HCT116 (cell line): ENCODE measurements around the gene KRT17. TPM values are rescaled to one million over a fixed set of nuclear protein-coding genes. Genes with fewer than 3 reads are reported as not detected.

Experiments
- ATAC-seq: fragments of 200-7000 bp; cut with Tn5 transposase; 2 replicates; pipeline ENCODE4 v1.9.1; 2020; ENCODE audit warnings: mild to moderate bottlenecking, moderate library complexity
- BruUV-seq: library from RNA; stranded (reverse); fragments of 400-500 nt; replicated peaks from 2 replicates; lab custom pipeline; 2021; lab: Mats Ljungman, UMichigan
- CTCF ChIA-PET: fragments of 300-600 bp; sonication (Branson Sonifier 250); formaldehyde crosslinking; loops from one replicate; lab custom pipeline; 2021; ENCODE audit warnings: antibody characterized with exemption; lab: Charles Lee
- POLR2A ChIA-PET: fragments of 300-600, 350-600 bp; sonication (Branson Sonifier 250); formaldehyde crosslinking; loops from one replicate; lab custom pipeline; 2021; ENCODE audit warnings: antibody characterized with exemption; lab: Charles Lee
- RAD21 ChIA-PET, 2 experiments: fragments of 300-600 bp; sonication (Branson Sonifier 250); formaldehyde crosslinking; loops; one replicate each; lab custom pipeline; 2023; ENCODE audit warnings: low total read pairs in 2 of 2; ENCODE audit not compliant: uncharacterized antibody in 2 of 2, unreplicated experiment in 2 of 2, low non-redundant PET in 1 of 2; lab: Charles Lee
- DNase-seq: peaks from one replicate; pipeline ENCODE4 v3.0.0-alpha.2; 2010; ENCODE audit warnings: low read depth, low spot score
- H2AFZ ChIP-seq: fragments of 200-600 bp; shearing (Covaris generic), sonication (generic); 2 replicates; pipeline ENCODE4 v1.6.1; 2017; ENCODE audit warnings: low read depth, mixed run types, mixed read lengths, antibody characterized with exemption, low read length; ENCODE audit not compliant: poor library complexity, severe bottlenecking
- H3K27ac ChIP-seq: 2 replicates; pipeline ENCODE4 v1.5.1; 2012; ENCODE audit warnings: low read depth, low read length
- H3K27me3 ChIP-seq: fragments of 200-600 bp; sonication (generic); 2 replicates; pipeline ENCODE4 v1.6.1; 2016; ENCODE audit warnings: mixed run types, low read length, mixed read lengths; ENCODE audit not compliant: insufficient read depth
- H3K36me3 ChIP-seq, 2 experiments: fragments of 200-500 bp in 1 of 2; fragments of 200-600 bp in 1 of 2; sonication (Bioruptor generic) in 1 of 2; sonication (generic) in 1 of 2; 2 replicates each; pipeline versions ENCODE4 v1.5.1 to v1.6.1; 2014 to 2016; ENCODE audit warnings: low read length in 2 of 2, inconsistent platforms in 1 of 2, mixed read lengths in 1 of 2, mixed run types in 1 of 2; ENCODE audit not compliant: insufficient read depth in 2 of 2, control insufficient read depth in 1 of 2
- H3K4me1 ChIP-seq, 2 experiments: fragments of 200-600 bp in 1 of 2; sonication (generic) in 1 of 2; 2 replicates each; pipeline versions ENCODE4 v1.5.1 to v1.6.1; 2012 to 2017; ENCODE audit warnings: low read length in 2 of 2, inconsistent platforms in 1 of 2, mild to moderate bottlenecking in 1 of 2, mixed read lengths in 1 of 2, mixed run types in 1 of 2, moderate library complexity in 1 of 2; ENCODE audit not compliant: insufficient read depth in 2 of 2, control insufficient read depth in 1 of 2
- H3K4me2 ChIP-seq: fragments of 200-600 bp; sonication (generic); 2 replicates; pipeline ENCODE4 v1.6.1; 2017; ENCODE audit warnings: mixed run types, low read length, mixed read lengths
- H3K4me3 ChIP-seq, 2 experiments: fragments of 200-600 bp in 1 of 2; sonication (generic) in 1 of 2; replicated peaks in 1 of 2; 2 replicates each; pipeline ENCODE4 v1.5.1; 2011 to 2016; ENCODE audit warnings: low read length in 2 of 2, control low read depth in 1 of 2, low read depth in 1 of 2, mild to moderate bottlenecking in 1 of 2, mixed read lengths in 1 of 2, mixed run types in 1 of 2
- H3K79me2 ChIP-seq: fragments of 200-600 bp; sonication (generic); 2 replicates; pipeline ENCODE4 v1.6.1; 2017; ENCODE audit warnings: mild to moderate bottlenecking, mixed run types, low read length, moderate library complexity, mixed read lengths; ENCODE audit not compliant: insufficient read depth
- H3K9ac ChIP-seq: fragments of 200-600 bp; sonication (generic); 2 replicates; pipeline ENCODE4 v1.6.1; 2016; ENCODE audit warnings: low read length, mixed read lengths
- H3K9me2 ChIP-seq: fragments of 200-600 bp; sonication (generic), shearing (Covaris generic); 2 replicates; pipeline ENCODE4 v1.6.1; 2017; ENCODE audit warnings: mixed run types, mild to moderate bottlenecking, moderate library complexity; ENCODE audit not compliant: insufficient read depth
- H3K9me3 ChIP-seq, 2 experiments: fragments of 200-500 bp in 1 of 2; fragments of 200-600 bp in 1 of 2; sonication (Bioruptor generic) in 1 of 2; sonication (generic) in 1 of 2; 2 replicates each; pipeline ENCODE4 v1.6.1; 2014 to 2017; ENCODE audit warnings: low read length in 2 of 2, mixed read lengths in 2 of 2, inconsistent platforms in 1 of 2, low read depth in 1 of 2, mild to moderate bottlenecking in 1 of 2, mixed run types in 1 of 2, moderate library complexity in 1 of 2; ENCODE audit not compliant: control insufficient read depth in 1 of 2, insufficient read depth in 1 of 2
- H4K20me1 ChIP-seq: fragments of 200-600 bp; sonication (generic), shearing (Covaris generic); 2 replicates; pipeline ENCODE4 v1.6.1; 2017; ENCODE audit warnings: mixed run types, mild to moderate bottlenecking, moderate library complexity; ENCODE audit not compliant: insufficient read depth
- EGR1 ChIP-seq: IDR thresholded peaks from 2 replicates; pipeline ENCODE4 v1.6.1; 2012; ENCODE audit warnings: low read depth
- EZH2phosphoT487 ChIP-seq: fragments of 200-600 bp; IDR thresholded peaks from 2 replicates; pipeline ENCODE4 v1.6.1; 2018; ENCODE audit warnings: antibody characterized with exemption, borderline replicate concordance
- JUND ChIP-seq: IDR thresholded peaks from 2 replicates; pipeline ENCODE4 v1.6.1; 2012
- POLR2A ChIP-seq: IDR thresholded peaks from 2 replicates; pipeline ENCODE4 v1.7.0; 2011; ENCODE audit warnings: borderline replicate concordance; ENCODE audit not compliant: insufficient read depth, insufficient read length; ENCODE audit errors: extremely low read depth
- POLR2AphosphoS5 ChIP-seq: IDR thresholded peaks from 2 replicates; pipeline ENCODE4 v1.6.1; 2011; ENCODE audit warnings: mild to moderate bottlenecking, low read depth, low read length, moderate library complexity
- RAD21 ChIP-seq: IDR thresholded peaks from 2 replicates; pipeline ENCODE4 v1.6.1; 2012; ENCODE audit warnings: low read depth, mild to moderate bottlenecking
- SIN3A ChIP-seq: IDR thresholded peaks from 2 replicates; pipeline ENCODE4 v1.6.1; 2012; ENCODE audit warnings: low read depth
- SP1 ChIP-seq: IDR thresholded peaks from 2 replicates; pipeline ENCODE4 v1.6.1; 2012; ENCODE audit warnings: low read depth
- SRF ChIP-seq: IDR thresholded peaks from 2 replicates; pipeline ENCODE4 v1.6.1; 2012; ENCODE audit warnings: low read depth
- ZFX ChIP-seq: fragments of 450-650 bp; IDR thresholded peaks from 2 replicates; pipeline ENCODE4 v1.6.1; 2017
- ZNF274 ChIP-seq: fragments of 200-500 bp; sonication (Bioruptor generic); IDR thresholded peaks from 2 replicates; pipeline ENCODE4 v1.6.1; 2014; ENCODE audit warnings: mild to moderate bottlenecking, low read depth, low read length, inconsistent platforms
- intact Hi-C: fragments of 100-400 bp; cut with micrococcal nuclease; formaldehyde crosslinking; loops from 2 replicates; pipeline ENCODE4 v1.10.0; 2022
- total RNA-seq: library from RNA; stranded (reverse); gene quantifications from one replicate; pipeline ENCODE4 v1.2.1, GENCODE V29; 2021; ENCODE audit not compliant: unreplicated experiment
- TF ChIP-seq, protein P1 (sequence below): IDR thresholded peaks from 2 replicates; pipeline ENCODE4 v1.6.1; 2012
- TF ChIP-seq, protein P2 (sequence below): IDR thresholded peaks from 2 replicates; pipeline ENCODE4 v1.6.1; 2011; ENCODE audit warnings: mild to moderate bottlenecking, low read length, moderate library complexity; ENCODE audit not compliant: insufficient replicate concordance; ENCODE audit errors: extremely low read depth
- TF ChIP-seq, protein P3 (sequence below): IDR thresholded peaks from 2 replicates; pipeline ENCODE4 v1.6.1; 2012

KRT17 gene
- total RNA-seq, 1 experiment from 2014 or later: not detected

DNA sequence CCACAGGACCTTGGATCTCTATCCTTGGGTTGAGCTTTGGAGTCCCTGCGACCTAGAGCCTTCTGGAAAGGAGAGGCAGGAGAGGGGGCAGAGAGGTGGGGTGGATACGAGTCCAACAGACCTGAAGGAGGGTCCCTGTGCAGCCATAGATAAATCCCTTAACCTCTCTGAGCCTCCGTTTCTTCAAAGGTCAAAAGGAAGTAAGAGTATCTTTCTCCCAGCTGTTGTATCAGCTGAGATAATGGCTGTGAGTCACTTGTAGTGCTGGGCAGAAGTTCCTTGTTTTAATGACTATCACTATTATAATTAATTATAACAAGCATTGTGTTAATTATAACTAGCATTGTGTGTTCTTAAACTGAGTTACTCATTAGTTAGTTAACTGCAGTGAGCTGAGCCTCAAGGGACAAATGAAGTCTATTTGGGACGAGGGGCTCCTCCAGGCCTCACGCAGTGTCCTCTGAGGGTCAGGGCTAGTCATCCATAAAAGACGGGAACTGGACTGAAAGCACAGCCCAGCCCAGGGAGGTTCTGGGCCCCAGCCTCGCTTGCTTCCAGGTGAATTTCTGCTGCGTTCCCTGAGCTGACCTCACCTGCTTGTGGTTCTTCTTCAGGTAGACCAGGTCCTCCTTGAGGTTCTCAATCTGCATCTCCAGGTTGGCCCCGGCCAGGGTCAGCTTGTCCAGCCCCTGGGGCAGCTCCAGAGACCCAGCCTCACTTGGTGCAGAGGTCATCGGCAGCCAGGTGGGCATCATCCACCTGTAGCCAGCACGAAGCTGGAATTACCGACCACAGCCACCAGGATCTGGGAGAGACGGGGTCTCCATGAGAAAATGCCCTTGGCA lies 5.7 kb upstream of the KRT17 start:
- no TSS peak for BruUV-seq
- Histone ChIP-seq H4K20me1 (no peaks in the 10 kb centered on the region), H3K79me2 (no peaks in the 10 kb centered on the region), H3K27ac (no peak overlapping the region), H3K36me3 (no peaks in the 10 kb centered on the region), H3K9me3 (no peaks in the 10 kb centered on the region), H3K4me3 (no peak overlapping the region), H3K9me2 (no peaks in the 10 kb centered on the region), H3K4me1 (no peaks in the 10 kb centered on the region), H3K27me3 (no peaks in the 10 kb centered on the region), H2AFZ (no peak overlapping the region), H3K9ac (no peak overlapping the region), H3K4me2 (no peak overlapping the region)
- DNase-seq (no peak), ATAC-seq (no peak)
- RAD21 ChIA-PET: no interaction called here
- POLR2A ChIA-PET: no interaction called here
- CTCF ChIA-PET: no interaction called here
- intact Hi-C loops: no loop called here
- TF ChIP-seq, protein P1, sequence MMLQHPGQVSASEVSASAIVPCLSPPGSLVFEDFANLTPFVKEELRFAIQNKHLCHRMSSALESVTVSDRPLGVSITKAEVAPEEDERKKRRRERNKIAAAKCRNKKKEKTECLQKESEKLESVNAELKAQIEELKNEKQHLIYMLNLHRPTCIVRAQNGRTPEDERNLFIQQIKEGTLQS: no peak
- no peak for TF ChIP-seq POLR2AphosphoS5
- TF ChIP-seq ZFX: no peak
- TF ChIP-seq, protein P2, sequence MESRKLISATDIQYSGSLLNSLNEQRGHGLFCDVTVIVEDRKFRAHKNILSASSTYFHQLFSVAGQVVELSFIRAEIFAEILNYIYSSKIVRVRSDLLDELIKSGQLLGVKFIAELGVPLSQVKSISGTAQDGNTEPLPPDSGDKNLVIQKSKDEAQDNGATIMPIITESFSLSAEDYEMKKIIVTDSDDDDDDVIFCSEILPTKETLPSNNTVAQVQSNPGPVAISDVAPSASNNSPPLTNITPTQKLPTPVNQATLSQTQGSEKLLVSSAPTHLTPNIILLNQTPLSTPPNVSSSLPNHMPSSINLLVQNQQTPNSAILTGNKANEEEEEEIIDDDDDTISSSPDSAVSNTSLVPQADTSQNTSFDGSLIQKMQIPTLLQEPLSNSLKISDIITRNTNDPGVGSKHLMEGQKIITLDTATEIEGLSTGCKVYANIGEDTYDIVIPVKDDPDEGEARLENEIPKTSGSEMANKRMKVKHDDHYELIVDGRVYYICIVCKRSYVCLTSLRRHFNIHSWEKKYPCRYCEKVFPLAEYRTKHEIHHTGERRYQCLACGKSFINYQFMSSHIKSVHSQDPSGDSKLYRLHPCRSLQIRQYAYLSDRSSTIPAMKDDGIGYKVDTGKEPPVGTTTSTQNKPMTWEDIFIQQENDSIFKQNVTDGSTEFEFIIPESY: no peak
- no peak for TF ChIP-seq EZH2phosphoT487
- TF ChIP-seq SIN3A: no peak
- TF ChIP-seq JUND: no peak
- no peak for TF ChIP-seq POLR2A
- no peak for TF ChIP-seq ZNF274
- no peak for TF ChIP-seq SRF
- TF ChIP-seq EGR1: no peak
- no peak for TF ChIP-seq SP1
- TF ChIP-seq, protein P3, sequence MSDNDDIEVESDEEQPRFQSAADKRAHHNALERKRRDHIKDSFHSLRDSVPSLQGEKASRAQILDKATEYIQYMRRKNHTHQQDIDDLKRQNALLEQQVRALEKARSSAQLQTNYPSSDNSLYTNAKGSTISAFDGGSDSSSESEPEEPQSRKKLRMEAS: no peak
- TF ChIP-seq RAD21: no peak
